B cell (primary cell): Measurements from ENCODE around the gene DZIP1L. TPM values are rescaled to one million over a fixed set of nuclear protein-coding genes. Genes with fewer than 3 reads are reported as not detected.

Experiments
- ATAC-seq: fragments of 200-7000 bp; cut with Tn5 transposase; one replicate; pipeline ENCODE4 v1.10.0; 2021; ENCODE audit warnings: low read depth, mild to moderate bottlenecking, moderate number of reproducible peaks, moderate library complexity
- CTCF ChIA-PET: fragments of 350-600 bp; sonication (Branson Sonifier 250); formaldehyde crosslinking; loops from one replicate; lab custom pipeline; 2021; ENCODE audit warnings: antibody characterized with exemption, inconsistent platforms; lab: Charles Lee
- POLR2A ChIA-PET: fragments of 350-600 bp; sonication (Branson Sonifier 250); formaldehyde crosslinking; loops from one replicate; lab custom pipeline; 2021; ENCODE audit warnings: antibody characterized with exemption; lab: Charles Lee
- DNase-seq: peaks from one replicate; pipeline ENCODE4 v3.0.0; 2013
- H2AFZ ChIP-seq: 2 replicates; pipeline ENCODE4 v1.6.1; 2012; ENCODE audit warnings: mild to moderate bottlenecking, low read depth, low read length; ENCODE audit not compliant: insufficient read depth, poor library complexity, severe bottlenecking
- H3K27ac ChIP-seq, 2 donors: 1 replicate in 1 of 2; 2 replicates in 1 of 2; pipeline ENCODE4 v1.5.1; 2012 to 2013; ENCODE audit warnings: low read length in 2 of 2, mild to moderate bottlenecking in 2 of 2, moderate library complexity in 1 of 2
- H3K27me3 ChIP-seq, 4 experiments: fragments of 200-600 bp in 1 of 4; sonication (generic) in 1 of 4; replicated peaks in 1 of 4; 1 replicate in 2 of 4; 2 replicates in 2 of 4; pipeline versions ENCODE4 v1.6.1 to v1.7.0; 2013 to 2016; ENCODE audit warnings: low read length in 3 of 4, mild to moderate bottlenecking in 2 of 4, mixed read lengths in 1 of 4, moderate library complexity in 1 of 4; ENCODE audit not compliant: insufficient read depth in 4 of 4, control insufficient read depth in 3 of 4; ENCODE audit errors: control extremely low read depth in 1 of 4
- H3K36me3 ChIP-seq, 2 experiments: replicated peaks in 1 of 2; 1 replicate in 1 of 2; 2 replicates in 1 of 2; pipeline versions ENCODE4 v1.6.1 to v1.7.1; 2013; ENCODE audit warnings: low read length in 1 of 2; ENCODE audit not compliant: insufficient read depth in 2 of 2, control insufficient read depth in 1 of 2; ENCODE audit errors: control extremely low read depth in 1 of 2, extremely low read depth in 1 of 2
- H3K4me1 ChIP-seq, 2 donors: fragments of 200-600 bp in 1 of 2; sonication (generic) in 1 of 2; 1 replicate in 1 of 2; 2 replicates in 1 of 2; pipeline versions ENCODE4 v1.5.1 to v1.6.1; 2013 to 2017; ENCODE audit warnings: low read length in 2 of 2; ENCODE audit not compliant: control insufficient read depth in 2 of 2, insufficient read depth in 2 of 2
- H3K4me2 ChIP-seq: replicated peaks from 2 replicates; pipeline ENCODE3; 2012; ENCODE audit warnings: mild to moderate bottlenecking, low read depth, low read length; ENCODE audit not compliant: poor library complexity, severe bottlenecking
- H3K4me3 ChIP-seq, 5 experiments: fragments of 200-600 bp in 1 of 5; sonication (generic) in 1 of 5; 1 replicate in 3 of 5; 2 replicates in 2 of 5; pipeline versions ENCODE4 v1.5.1 to v1.7.0; 2011 to 2016; ENCODE audit warnings: low read length in 4 of 5, mild to moderate bottlenecking in 4 of 5, low read depth in 2 of 5, control low read depth in 1 of 5, moderate library complexity in 1 of 5; ENCODE audit not compliant: insufficient read depth in 1 of 5; ENCODE audit errors: control extremely low read depth in 1 of 5, extremely low read depth in 1 of 5
- H3K79me2 ChIP-seq: fragments of 200-600 bp; sonication (generic); one replicate; pipeline ENCODE4 v1.6.0; 2016; ENCODE audit warnings: low read length; ENCODE audit not compliant: control insufficient read depth, insufficient read depth
- H3K9ac ChIP-seq: fragments of 200-600 bp; sonication (generic); 2 replicates; pipeline ENCODE4 v1.6.1; 2017; ENCODE audit warnings: mild to moderate bottlenecking, low read length, moderate library complexity
- H3K9me3 ChIP-seq, 3 donors: one replicate each; pipeline versions ENCODE4 v1.6.1 to v1.7.1; 2013; ENCODE audit warnings: low read length in 2 of 3; ENCODE audit not compliant: control insufficient read depth in 2 of 3, insufficient read depth in 1 of 3; ENCODE audit errors: control extremely low read depth in 1 of 3
- H4K20me1 ChIP-seq: 2 replicates; pipeline ENCODE4 v1.6.0; 2012; ENCODE audit warnings: mild to moderate bottlenecking, low read length; ENCODE audit not compliant: insufficient read depth, control insufficient read depth, poor library complexity, severe bottlenecking
- H3K27ac Mint-ChIP-seq: one replicate; pipeline ENCODE4 v1.8.0; 2021; ENCODE audit warnings: mixed read lengths
- H3K27me3 Mint-ChIP-seq: one replicate; pipeline ENCODE4 v1.8.0; 2021; ENCODE audit warnings: mixed read lengths
- H3K4me1 Mint-ChIP-seq: one replicate; pipeline ENCODE4 v1.8.0; 2021; ENCODE audit warnings: mixed read lengths
- H3K4me3 Mint-ChIP-seq: one replicate; pipeline ENCODE4 v1.8.0; 2021; ENCODE audit warnings: mixed read lengths
- H3K9me3 Mint-ChIP-seq: one replicate; pipeline ENCODE4 v1.8.0; 2022; ENCODE audit warnings: mixed read lengths; ENCODE audit not compliant: insufficient read depth
- CTCF ChIP-seq: fragments of 200-600 bp; IDR thresholded peaks from one replicate; pipeline ENCODE4 v1.8.0; 2022; ENCODE audit warnings: antibody characterized with exemption, mild to moderate bottlenecking
- EZH2 ChIP-seq: IDR thresholded peaks from 2 replicates; pipeline ENCODE4 v1.6.1; 2012; ENCODE audit warnings: borderline replicate concordance, low read depth, mild to moderate bottlenecking, moderate library complexity, low read length; ENCODE audit not compliant: insufficient read depth, poor library complexity, severe bottlenecking
- WGBS: methylation state at CpG from one replicate; pipeline ENCODE4 v1.1.5; 2013; ENCODE audit warnings: missing lambda C conversion rate; ENCODE audit not compliant: insufficient coverage; 5-methylcytosine and 5-hydroxymethylcytosine counted together
- intact Hi-C: fragments of 100-400 bp; cut with micrococcal nuclease; formaldehyde crosslinking; loops from one replicate; pipeline ENCODE4 v1.10.0; 2022
- polyA plus RNA-seq: library from polyadenylated mRNA; depleted of rRNA; stranded (reverse); fragments of >200 nt; gene quantifications from 2 replicates; pipeline ENCODE4 v1.2.3, GENCODE V29; 2012
- total RNA-seq, 2 donors: library from RNA; stranded (reverse); fragments of 120-200 nt in 1 of 2; gene quantifications; 1 replicate in 1 of 2; 2 replicates in 1 of 2; pipeline versions ENCODE4 v1.2.3 to v1.2.4, GENCODE V29; 2013 to 2022

The DZIP1L gene
- total and polyA plus RNA-seq, 2 donors (not counting 1 experiment from before 2014, with no cell fraction given) = not detected

DNA sequence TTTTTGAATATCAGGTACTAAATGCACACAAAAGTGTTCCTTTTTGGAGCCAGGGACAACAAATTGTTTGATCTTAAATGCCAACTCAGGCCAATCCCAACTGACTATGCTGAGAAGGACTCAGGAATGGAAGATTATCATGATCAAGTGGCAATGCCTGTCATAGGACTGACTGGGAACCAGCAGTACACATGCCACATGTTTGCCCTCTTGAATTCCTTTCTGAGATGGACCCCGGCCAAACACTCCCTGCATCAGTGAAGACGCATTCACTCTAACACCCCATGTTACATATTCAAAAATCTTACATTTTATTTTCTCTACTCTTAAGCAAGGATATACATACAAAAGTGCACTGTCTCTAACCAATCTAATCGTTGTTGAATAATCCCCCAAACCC lies 69.3 kb downstream of the DZIP1L start:
- no peaks in the 10 kb centered on the region for H3K4me1 ChIP-seq
- Mint-ChIP-seq H3K4me3 (no peak overlapping the region), H3K27me3 (peaks cover 30% of the 10 kb centered on the region), H3K4me1 (no peaks in the 10 kb centered on the region), H3K9me3 (no peaks in the 10 kb centered on the region), H3K27ac (no peak overlapping the region)
- DNase-seq (no peak), ATAC-seq (no peak)
- H3K79me2 ChIP-seq = no peaks in the 10 kb centered on the region
- no peak overlapping the region for H3K4me3 ChIP-seq
- H3K4me2 ChIP-seq = no peak overlapping the region
- WGBS = 93% methylated on average over 3 of the region's 3 CpGs
- H2AFZ ChIP-seq = no peak overlapping the region
- no peaks in the 10 kb centered on the region for H3K36me3 ChIP-seq
- POLR2A ChIA-PET = no interaction called here
- TF ChIP-seq EZH2 = no peak
- no peak for TF ChIP-seq CTCF
- H3K27ac ChIP-seq = no peak overlapping the region
- CTCF ChIA-PET = no interaction called here
- H3K9me3 ChIP-seq = no peaks in the 10 kb centered on the region
- intact Hi-C loops = no loop called here
- H4K20me1 ChIP-seq = no peaks in the 10 kb centered on the region
- no peak overlapping the region for H3K9ac ChIP-seq
- no peaks in the 10 kb centered on the region for H3K27me3 ChIP-seq

DNA sequence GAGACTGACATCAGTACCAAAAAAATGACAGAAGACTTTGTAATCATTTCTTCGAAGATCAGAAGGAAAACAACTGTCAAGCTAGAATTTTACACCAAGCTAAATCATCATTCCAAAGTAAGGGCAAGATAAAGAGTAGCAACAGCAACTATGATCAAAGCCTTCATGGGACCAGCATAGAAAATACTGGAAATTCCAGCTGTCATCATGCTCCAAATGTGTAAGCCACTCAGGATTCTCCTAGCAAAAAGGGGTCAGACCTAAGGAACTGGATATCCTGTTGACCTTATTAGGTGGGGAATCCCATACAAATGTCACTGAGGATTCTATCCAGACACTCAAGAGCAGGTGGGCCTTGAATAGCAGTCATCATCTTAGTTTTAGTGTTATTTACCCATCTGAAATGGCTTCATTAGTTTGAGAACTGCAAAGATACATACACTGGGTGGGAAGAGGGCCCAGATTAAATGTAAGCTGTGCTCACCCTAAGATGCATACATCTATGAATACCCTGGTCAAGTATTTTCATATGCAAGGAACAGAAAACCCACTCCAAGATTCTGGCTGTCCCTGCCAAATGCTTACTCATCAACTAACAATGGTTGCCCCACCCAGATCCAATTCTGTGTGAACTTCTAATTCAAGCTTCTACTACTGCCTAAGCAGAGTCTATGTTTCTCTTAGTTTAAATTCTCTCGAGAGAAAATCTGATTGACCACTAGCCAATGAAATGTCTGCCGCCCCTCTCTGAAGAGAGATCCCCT lies 72.0 kb downstream of the DZIP1L start:
- no peak overlapping the region for H3K27ac ChIP-seq
- ATAC-seq = no peak
- Mint-ChIP-seq H3K9me3 (no peaks in the 10 kb centered on the region), H3K4me1 (no peaks in the 10 kb centered on the region), H3K27ac (no peak overlapping the region), H3K4me3 (no peak overlapping the region), H3K27me3 (peaks cover 38% of the 10 kb centered on the region)
- intact Hi-C loops = no loop called here
- H2AFZ ChIP-seq = no peak overlapping the region
- H3K79me2 ChIP-seq = no peaks in the 10 kb centered on the region
- TF ChIP-seq EZH2 (no peak), CTCF (no peak)
- DNase-seq = no peak
- WGBS = 95% methylated on average over 3 of the region's 3 CpGs
- H3K9ac ChIP-seq = no peak overlapping the region
- ChIA-PET CTCF (interaction anchor here (1.3 kb wide), 1 partner anchor 10 kb away, joined by 3 read pairs; no protein-coding TSS in a partner anchor), POLR2A (no interaction called here)
- H3K4me3 ChIP-seq = no peak overlapping the region
- H3K9me3 ChIP-seq = no peaks in the 10 kb centered on the region
- no peaks in the 10 kb centered on the region for H3K4me1 ChIP-seq
- H4K20me1 ChIP-seq = no peaks in the 10 kb centered on the region
- peaks cover 0 to 7% (median 0%) of the 10 kb centered on the region in 4 experiments for H3K27me3 ChIP-seq
- H3K36me3 ChIP-seq = no peaks in the 10 kb centered on the region
- H3K4me2 ChIP-seq = no peak overlapping the region
